ENCODE results near the gene CACNA1C.

- no peak for TF ChIP-seq CTCF (IDR thresholded peaks at IDR 0.05)
- TF ChIP-seq POLR2A (IDR thresholded peaks at IDR 0.05) = no peak
- no peak for TF ChIP-seq EP300 (IDR thresholded peaks at IDR 0.05)
Observed at GRCh38 chr12:2432856-2433255, 380.1 kb downstream of the CACNA1C start.

Data from suprapubic skin (tissue), 3 donors.